DMS 273 (cell line): ENCODE measurements around the gene KCNA10.
A peak's percentile ranks its signal among the peaks of the same experiment; 100 is the strongest.
"Not testable (repeated sequence)": the region's sequence is repeated elsewhere in the genome, so short reads cannot be mapped to it uniquely, and the experiment has no call there.

Experiments
- DNase-seq: peaks from one replicate; lab custom pipeline; 2025; ENCODE audit not compliant: unreplicated experiment; lab: John Stamatoyannopoulos, UW

The KCNA10 gene

DNA sequence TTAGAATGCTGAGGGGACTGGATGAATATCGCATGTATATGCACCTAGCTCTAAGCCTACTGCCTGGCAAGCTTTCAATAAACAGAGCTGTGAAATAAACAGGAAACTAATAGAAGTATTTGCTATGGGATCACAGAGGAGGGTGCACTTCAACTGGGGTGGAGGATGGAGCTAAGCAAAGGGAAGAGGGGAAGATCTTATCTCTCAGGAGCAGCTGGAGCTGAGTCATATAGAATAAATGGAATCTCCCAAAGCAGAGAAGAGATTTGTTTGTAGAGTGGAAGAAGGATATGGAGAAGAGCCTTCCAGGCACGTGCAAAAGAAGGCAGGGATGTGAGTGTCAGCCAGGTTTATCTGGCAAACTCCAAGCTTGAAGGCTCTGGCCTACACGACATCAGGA lies 17.0 kb upstream of the KCNA10 start:
- peak; percentile 36 for DNase-seq

DNA sequence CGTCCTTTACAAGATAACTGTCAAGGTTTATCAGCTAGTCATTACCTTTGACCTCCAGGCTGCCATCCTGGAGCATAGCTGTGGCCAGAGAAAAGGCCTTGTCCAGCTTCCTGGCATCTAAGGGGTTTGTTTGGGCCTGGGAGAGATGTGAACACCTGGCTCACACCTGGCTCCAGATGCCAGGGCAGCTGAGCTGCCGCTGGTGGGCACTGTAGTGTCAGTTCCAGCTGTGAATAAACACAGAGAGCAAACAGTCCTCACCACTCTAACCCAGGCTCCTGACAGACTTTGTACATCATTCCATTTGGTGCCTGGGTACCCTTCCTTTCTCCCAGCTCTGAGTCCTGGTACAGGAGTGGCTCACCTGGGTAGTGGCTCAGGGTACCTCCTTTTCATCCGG lies 14.3 kb upstream of the KCNA10 start:
- DNase-seq: no peak

DNA sequence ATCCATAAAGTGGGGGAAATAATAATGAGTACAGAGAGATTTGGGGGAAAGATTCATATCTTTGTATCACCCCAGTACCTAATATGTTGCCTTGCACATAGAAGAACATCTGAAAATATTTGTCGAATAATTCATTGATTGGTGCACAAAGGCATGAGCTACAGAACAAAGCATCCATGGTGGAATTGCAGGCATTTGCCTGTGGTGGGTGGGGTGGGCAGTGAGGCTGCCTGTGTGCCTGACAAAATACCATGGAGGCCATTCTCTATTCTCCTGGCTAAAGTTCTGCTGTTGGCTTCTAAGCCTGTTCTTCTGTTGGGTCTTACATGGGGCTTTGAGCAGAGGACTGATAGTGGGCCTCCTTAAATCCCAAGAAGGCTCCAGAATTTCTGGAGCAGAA lies 10.0 kb upstream of the KCNA10 start:
- DNase-seq: no peak

DNA sequence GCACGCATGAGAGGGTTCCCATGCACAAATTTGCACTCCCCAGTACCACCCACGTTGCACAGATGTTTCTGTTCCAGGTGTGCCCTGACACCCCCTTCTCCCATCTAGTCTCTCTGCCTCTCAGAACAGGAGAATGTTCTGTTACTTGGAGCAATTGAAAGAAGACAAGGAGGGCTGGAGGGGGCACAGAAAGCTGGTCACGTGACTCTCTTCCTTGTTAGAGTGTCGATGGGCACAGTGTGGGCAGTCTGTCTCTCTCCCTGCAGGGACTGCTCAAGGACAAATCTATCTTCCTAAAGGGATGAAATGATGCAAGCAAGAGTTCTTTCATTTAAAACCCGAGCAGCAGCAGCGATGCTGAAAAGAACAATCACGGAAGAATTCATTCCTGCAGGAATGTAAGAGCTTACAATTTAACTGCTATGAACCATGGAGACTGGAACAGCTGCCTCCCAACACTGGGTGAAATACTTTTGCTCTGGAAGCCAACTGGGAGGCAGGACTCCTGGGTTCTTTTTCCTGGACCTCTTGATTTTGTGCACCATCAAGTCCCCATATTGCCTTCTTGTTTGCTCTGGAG lies 7.3 kb upstream of the KCNA10 start:
- DNase-seq: no peak

DNA sequence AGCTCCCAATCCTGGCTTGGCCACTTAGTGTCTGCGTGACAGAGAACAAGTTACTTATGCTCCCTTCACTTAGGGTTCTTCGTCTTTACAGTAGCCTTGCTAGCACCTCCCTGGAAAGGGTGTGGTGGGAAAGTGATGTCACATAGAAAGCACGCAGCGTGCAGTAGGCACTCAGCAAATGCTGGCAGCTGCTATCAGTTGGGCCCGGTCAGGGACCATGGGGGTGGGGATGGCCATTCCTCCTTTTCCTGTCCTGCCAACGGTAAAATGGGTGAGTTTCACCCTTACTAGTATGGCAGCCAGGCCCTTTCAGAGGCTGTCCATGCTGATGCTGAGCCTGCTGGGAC lies 6.2 kb upstream of the KCNA10 start:
- no peak for DNase-seq

DNA sequence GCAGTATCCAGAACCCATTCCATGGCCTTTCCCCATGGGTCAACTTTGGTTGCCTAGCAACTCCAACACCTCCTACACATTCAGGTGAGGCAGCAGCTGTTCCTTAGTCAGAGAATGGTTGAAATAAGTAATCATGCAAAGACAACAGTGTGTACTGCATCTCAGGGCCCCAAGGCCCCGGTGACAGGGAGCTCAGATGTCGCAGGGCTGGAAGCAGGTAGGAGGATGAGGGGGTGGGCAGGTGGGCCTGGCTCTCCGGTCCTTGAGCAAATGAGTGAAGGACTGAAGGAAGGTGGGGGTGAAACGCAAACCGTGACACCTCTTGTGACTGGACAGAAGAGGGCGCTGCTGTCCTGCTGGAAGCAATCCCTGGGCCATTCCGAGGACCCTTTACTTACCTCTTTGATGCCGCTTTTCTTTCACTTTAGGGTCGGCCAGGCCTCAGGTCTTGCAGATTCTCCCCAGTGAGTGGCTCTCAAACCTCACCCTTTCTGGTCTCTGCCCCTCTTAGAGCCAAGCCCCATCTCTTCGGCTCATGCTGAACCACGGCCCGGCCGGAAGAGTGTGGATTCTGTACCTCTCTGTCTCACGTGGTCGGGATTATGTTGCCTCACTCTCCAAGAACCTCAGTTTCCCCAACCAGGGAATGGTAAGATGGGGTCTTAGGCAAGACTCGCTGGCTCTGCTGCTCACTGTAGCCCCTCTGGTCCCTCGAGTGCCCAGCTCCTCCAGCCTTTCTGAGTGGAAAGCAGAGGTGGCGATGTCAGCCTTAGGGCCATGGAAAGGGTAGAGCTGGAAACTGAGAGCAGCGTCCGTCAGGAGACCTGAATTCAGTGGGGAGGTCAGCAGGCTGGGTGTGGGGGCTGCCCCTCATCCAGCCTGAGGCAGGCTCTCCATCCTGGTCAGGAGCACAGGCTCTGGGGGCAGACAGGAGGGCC lies 5.6 kb upstream of the KCNA10 start:
- peak; percentile 81 for DNase-seq

DNA sequence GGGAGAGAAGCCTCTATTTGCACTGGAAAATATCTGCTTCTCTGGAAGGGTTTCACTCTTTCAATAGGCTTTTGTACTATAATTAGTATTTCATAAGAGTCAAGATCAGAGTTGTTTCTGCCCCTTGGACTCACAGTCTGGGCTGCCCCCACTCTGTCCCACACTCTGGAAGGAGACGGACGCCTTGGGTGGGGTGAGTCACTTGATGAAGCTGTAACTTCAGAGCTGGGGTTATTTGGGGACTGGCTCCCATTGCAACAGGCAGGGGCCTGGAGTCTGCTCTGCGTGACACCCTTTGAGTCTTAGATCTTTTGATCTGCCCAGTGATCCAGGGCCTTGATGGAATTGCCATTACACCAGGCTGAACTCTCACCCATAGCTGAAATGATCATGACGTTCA lies 4.0 kb upstream of the KCNA10 start:
- no peak for DNase-seq

DNA sequence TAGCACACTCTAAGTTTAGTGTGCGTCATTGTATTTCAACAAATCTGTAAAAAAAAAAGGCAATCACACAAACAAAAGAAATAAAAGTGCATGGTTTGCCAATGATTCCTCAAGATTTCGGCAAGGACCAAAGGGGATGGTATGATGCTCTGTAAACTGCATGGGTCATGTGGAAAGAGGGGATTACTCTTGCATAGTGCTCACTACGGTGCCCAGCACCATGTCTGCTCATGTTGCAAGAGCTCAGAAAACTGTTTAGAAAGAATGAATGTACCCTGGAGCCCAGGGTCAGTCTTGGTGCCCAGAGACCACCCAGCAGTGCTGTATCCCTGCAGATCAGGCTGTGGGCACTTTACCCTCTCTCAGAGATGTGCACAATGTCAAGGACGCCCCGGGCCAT lies 3.6 kb upstream of the KCNA10 start:
- no peak for DNase-seq

DNA sequence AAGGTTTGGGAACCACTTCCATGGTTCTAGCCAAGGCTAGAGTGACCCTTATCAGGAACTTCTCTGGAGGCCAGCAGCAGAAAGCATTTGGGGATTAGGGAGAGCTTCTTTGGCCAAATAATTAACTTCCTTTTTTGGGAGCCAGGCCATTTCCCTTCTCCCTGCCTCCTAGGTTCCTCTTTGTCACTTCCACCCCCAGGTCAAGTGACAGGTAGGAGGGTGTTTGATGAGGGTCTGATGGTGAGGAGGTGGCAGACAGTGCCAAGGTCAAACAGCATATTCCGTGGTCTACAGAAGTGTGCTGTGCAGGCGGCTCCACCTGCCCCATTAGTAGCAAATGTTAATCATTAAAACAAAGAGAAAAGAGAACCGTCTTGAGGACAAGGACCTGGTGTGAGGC lies 1.9 kb upstream of the KCNA10 start:
- no peak for DNase-seq

DNA sequence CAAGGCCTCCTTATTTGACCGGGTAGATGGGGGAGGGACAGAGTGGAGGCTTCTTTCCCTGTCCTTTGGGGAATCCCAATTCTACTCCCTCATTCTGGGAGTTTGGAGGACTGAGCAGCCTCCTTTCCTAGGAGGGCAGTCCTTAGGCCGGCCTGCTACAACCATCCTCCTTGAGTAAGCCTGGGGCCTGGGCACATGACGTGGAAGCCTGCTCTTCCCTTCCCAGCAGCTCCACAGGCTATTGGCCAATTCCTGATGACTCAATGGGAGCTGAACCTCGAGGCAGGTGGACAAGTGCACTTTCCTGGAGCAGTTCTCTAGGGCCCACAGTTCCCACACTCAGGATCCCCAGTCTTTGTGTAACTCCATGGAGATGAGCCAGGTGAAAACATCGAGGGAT lies 3.1 kb downstream of the KCNA10 start:
- no peak for DNase-seq

DNA sequence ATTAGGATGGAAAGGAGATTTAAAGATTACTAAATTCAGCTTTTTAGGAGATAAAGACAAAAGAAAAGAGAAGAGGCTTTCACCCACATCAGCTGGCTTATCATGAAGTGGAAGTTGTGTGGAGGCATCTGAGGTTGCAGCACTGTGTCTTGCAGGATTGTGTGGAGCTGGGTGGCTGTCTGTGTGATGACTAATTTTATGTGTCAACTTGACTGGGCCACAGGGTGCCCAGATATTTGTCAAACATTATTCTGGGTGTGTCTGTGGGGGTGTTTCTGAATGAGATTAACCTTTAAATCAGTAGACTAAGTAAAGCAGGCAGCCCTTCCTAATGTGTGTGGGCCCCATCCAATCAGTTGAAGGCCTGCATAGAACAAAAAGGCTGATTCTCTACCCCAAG lies 3.9 kb downstream of the KCNA10 start:
- no peak for DNase-seq

DNA sequence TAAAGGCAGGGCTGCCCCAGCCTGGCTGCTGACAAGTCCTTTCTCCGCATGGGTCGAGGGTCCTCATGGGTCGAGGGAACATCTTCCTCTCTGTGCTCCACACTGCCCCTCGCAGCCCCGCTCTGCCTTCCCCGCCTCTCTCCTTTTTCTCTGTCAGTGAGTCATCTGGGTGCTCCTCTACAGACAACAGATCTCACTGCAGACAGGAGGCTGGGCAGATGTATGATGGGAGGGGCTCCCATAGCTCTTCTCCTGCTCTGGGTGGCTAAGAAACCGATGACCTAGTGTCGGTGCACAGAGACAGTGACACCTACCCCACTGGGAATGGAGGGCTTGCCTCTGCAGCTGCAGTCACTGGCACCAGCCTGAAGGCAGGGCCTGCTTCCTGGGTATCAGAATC lies 5.5 kb downstream of the KCNA10 start:
- no peak for DNase-seq

DNA sequence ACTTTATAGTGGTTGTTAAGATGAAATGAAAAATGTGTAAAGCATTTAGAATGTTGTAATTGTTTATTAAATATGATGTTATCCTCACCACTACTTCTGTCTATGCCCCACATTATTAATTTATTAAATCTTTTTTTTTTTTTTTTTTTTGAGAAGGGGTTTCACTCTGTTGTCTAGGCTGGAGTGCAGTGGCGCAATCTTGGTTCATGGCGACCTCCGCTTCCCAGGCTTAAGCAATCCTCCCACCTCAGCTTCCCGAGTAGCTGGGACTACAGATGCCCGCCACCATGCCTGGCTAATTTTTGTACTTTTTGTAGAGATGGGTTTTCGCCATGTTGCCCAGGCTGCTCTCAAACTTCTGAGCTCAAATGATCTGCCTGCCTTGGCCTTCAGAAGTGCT lies 7.5 kb downstream of the KCNA10 start:
- DNase-seq: no peak

DNA sequence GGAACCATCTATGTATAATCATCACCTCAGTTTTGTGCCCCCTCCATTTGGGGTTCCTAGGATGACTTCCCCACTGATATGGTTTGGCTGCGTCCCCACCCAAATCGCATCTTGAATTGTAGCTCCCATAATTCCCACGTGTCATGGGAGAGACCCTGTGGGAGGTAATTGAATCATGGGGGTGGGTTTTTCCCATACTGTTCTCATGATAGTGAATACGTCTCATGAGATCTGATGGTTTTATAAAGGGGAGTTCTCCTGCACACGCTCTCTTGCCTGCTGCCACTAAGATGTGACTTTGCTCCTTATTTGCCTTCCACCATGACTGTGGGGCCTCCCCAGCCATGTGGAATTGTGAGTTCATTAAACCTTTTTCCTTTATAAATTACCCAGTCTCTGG lies 8.1 kb downstream of the KCNA10 start:
- not testable (repeated sequence) for DNase-seq

DNA sequence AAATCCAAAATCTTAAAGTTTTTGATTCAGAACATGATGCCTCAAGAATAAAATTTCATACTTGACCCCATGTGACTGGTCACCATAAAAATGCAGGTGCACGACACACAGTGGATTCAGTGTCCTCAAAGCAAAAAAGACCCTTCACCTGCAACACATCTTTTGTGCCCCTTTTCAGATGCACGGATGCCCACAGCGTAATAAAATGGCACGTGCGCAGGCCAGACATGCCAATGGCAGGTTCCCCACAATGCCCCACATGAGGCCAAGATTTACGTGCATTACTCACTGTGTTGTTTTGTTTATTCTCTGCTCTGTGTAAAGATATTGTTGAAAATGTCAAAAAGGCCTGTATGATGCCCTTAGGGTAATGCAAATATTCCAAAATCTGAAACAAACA lies 9.3 kb downstream of the KCNA10 start:
- no peak for DNase-seq

DNA sequence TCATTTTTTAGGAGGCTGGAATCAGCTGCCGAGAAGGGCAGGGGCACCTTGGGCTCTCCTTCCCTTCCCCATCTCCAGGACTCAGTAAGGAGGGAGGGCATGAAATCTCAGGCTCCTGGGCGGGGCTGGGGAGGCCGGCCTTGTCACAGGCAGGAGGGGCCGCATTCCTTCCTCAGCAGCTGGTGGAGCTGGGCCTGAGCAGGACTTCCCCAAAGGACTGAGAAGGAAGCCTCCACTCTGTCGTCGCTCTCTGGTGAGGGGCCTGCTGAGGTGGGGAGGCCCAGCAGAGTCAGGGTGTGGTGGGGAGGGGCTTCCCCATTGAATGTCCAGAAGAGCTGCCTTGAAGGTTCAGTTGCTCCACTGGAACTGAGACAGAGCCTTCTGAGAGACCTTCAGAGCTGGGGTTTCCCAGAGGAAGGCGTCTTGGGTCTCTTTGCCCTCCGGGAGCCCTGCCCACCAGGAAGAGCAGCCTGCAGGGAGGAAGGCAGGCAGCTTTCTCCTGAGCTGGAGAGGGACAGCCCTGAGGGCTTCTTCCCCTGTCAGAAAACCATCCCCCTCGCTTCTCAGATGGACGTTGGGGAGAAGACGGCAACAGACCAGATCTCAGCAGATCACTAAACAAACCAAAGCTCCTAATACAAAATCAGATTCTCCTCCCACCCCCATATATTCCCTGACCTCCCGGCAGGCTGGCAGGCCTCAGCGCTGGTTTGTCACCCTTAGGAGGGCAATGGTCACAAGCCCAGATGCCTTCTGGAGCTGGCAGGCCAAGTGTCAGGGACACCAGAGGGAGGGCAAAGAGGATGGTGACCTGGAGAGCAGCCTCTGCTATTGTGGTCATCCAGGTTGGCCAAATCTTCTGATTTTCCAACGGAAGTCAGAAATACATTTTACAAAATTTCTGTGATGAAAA lies 10.7 kb downstream of the KCNA10 start:
- no peak for DNase-seq

DNA sequence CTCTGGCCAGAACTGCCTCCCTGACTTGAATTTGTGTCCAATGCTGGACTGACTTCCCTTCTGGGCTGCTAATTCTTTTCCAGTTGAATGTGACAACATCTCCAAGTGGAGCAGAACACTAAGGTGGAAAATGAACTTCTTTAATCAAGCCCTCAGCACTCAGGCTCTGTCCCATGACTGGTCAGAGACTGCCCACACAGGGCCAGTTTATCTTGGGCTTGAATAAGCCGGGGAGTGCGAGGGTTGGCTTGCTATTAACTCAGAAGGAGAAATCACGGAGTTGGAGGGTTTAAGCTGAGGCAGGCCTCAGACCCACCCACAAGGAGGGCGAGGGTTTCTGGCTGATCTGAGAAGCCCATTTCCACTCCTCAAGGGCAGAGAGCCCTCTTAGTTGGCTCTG lies 12.4 kb downstream of the KCNA10 start:
- DNase-seq: no peak

DNA sequence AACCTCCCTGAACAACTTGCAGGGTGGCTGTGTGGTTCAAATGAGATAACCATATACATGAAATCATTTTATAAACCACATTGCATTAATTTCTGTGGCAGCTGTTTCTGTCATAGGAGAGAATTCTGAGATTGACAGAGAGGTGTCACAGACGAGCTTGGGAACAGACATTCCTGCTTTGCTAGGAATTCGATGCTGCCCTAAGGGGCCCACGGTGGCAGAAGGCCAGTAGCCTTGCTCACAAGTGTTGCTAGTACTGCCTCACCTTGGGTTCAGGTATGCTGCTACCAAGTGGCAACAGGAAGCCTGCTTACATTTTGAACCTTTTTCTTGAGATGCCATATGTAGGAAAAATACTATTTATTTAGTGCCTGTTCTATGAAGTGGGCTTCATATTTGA lies 13.4 kb downstream of the KCNA10 start:
- DNase-seq: no peak

DNA sequence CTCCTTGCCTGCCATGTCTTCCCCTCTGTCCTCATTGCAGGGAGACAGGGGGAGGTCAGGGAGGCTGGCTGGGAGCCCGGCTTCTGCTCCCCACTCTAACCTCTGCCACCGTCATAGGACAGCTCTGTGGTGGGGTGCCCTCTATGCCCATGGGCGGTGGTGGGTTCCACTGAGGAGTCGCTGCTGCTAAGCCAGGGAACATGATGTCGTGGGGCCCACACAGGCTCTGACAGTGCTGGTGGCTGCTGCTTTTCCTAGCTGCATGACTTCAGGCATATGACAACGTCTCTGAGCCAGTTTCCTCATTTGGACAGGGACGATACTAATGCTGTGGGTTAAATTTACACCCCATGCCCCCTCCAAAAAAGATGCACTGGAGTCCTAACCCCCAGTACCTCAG lies 14.7 kb downstream of the KCNA10 start:
- no peak for DNase-seq

DNA sequence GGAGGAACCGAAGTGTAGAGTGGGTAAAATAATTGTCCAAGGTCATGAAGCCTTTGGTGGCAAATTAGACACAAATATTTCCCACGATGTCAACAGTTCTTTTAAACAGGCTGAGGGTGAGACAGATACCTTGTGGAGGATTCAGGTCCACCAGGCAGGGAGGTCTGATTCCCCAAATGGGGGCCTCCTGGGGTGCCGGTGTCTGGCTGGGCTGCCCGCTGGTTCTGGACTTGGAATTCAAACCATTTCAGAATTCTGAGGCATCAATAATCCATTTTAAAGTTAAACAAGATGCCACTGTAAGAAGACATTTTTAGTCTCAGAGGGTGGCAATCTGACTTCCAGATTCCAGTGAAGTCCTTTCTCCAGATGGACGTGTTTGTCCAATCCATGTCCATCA lies 15.5 kb downstream of the KCNA10 start:
- DNase-seq: no peak

DNA sequence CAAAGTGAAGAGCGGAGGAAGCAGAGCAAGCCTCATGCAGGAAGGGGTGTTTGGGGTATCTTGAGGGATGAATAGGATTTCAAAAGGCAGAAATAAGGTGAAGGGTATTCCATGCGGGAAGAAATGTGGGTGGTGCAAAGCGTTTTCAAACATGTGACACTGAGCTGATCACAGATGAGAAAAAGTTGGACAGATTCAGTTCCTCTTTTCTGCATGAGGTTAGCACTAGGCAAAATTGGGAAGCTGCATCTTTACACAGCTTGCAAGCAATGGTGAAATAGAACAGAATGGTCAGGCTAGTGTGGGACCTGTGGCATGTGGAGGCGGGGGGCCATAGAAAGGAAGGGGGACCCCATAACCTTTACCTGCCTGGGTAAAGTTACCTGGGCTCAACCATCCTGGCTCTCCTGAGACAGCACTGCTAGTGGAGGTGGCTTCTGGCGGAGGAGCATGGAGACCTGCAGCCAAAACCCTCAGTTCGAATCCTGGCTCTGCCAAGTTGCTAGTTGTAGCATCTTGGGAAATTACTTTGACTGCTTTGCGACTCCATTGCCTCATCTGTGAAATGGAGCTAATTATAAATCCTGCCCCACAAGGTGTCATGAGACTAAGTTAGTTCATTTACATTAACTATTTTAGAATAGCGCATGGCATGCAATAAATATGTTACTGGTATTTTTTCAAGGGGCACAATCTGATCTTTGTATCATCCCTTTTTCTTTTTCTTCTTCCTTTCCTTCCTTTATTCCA lies 16.4 kb downstream of the KCNA10 start:
- no peak for DNase-seq
